ENCODE results near the gene LRP1B. TPM values are rescaled to one million over a fixed set of nuclear protein-coding genes. Genes with fewer than 3 reads are reported as not detected.

The LRP1B gene
- total RNA-seq = 0.13 and 1.2 TPM in 2 replicates

GRCh38 chr2:142131010-142131669 is at the start of gene LRP1B:
Gene LRP1B (minus strand): TSS chr2:142131016. CDS start chr2:142130729, 287 bp downstream.

Measured in epithelial cell of alveolus of lung (primary cell).